Spleen (tissue), 11 donors: ENCODE results near the gene PROB1. TPM values are rescaled to one million over a fixed set of nuclear protein-coding genes. Genes with fewer than 3 reads are reported as not detected.
A peak's percentile ranks its signal among the peaks of the same experiment; 100 is the strongest.

Experiments
- DNase-seq: peaks from one replicate; pipeline ENCODE4 v3.0.0-alpha.2; 2020
- H3K27ac ChIP-seq, 8 donors: fragments of 200-600 bp; sonication (generic) in 7 of 8; 1 replicate in 4 of 8; 2 replicates in 4 of 8; pipeline versions ENCODE4 v1.5.0 to v1.8.0; 2016 to 2021; ENCODE audit warnings: inconsistent platforms in 4 of 8, mild to moderate bottlenecking in 4 of 8, moderate library complexity in 1 of 8
- H3K27me3 ChIP-seq, 7 donors: fragments of 200-600 bp; sonication (generic) in 6 of 7; replicated peaks in 1 of 7; 1 replicate in 4 of 7; 2 replicates in 3 of 7; pipeline versions ENCODE4 v1.5.0 to v1.8.0; 2016 to 2021; ENCODE audit warnings: inconsistent platforms in 3 of 7, mild to moderate bottlenecking in 1 of 7
- H3K36me3 ChIP-seq, 6 donors: fragments of 200-600 bp; sonication (generic) in 5 of 6; 1 replicate in 4 of 6; 2 replicates in 2 of 6; pipeline versions ENCODE4 v1.5.0 to v1.8.0; 2016 to 2021; ENCODE audit warnings: inconsistent platforms in 2 of 6
- H3K4me1 ChIP-seq, 6 donors: fragments of 200-600 bp; sonication (generic) in 5 of 6; 1 replicate in 3 of 6; 2 replicates in 3 of 6; pipeline versions ENCODE4 v1.5.0 to v1.8.0; 2016 to 2021; ENCODE audit warnings: inconsistent platforms in 3 of 6
- H3K4me3 ChIP-seq, 8 donors: fragments of 200-600 bp; sonication (generic) in 7 of 8; 1 replicate in 4 of 8; 2 replicates in 4 of 8; pipeline versions ENCODE4 v1.5.0 to v1.8.0; 2016 to 2021; ENCODE audit warnings: inconsistent platforms in 4 of 8, mild to moderate bottlenecking in 4 of 8, moderate library complexity in 2 of 8
- H3K9me3 ChIP-seq, 8 donors: fragments of 200-600 bp; sonication (generic) in 7 of 8; 1 replicate in 4 of 8; 2 replicates in 4 of 8; pipeline versions ENCODE4 v1.5.0 to v1.8.0; 2016 to 2021; ENCODE audit warnings: inconsistent platforms in 4 of 8
- CTCF ChIP-seq, 11 experiments: fragments of 200-600 bp in 7 of 11; fragments of 450-650 bp in 4 of 11; sonication (generic) in 4 of 11; IDR thresholded peaks in 8 of 11; conservative IDR thresholded peaks in 3 of 11; 1 replicate in 7 of 11; 2 replicates in 4 of 11; pipeline versions ENCODE4 v1.4.0 to v1.8.0; 2016 to 2021; ENCODE audit warnings: antibody characterized with exemption in 11 of 11, inconsistent platforms in 4 of 11, mild to moderate bottlenecking in 1 of 11
- POLR2A ChIP-seq, 3 donors: fragments of 450-650 bp; IDR thresholded peaks; one replicate each; pipeline ENCODE4 v1.5.1; 2017; ENCODE audit warnings: antibody characterized with exemption in 3 of 3, mild to moderate bottlenecking in 1 of 3
- POLR2AphosphoS5 ChIP-seq, 3 donors: sonication (generic); formaldehyde crosslinking; IDR thresholded peaks; one replicate each; pipeline ENCODE4 v1.5.1; 2017; ENCODE audit warnings: antibody characterized with exemption in 3 of 3
- WGBS, 5 donors: extraction: QIAGEN DNeasy Blood & Tissue Kit in 3 of 5; methylation state at CpG; one replicate each; pipeline versions ENCODE4 v1.1.5 to v1.1.7; 2013 to 2018; 5-methylcytosine and 5-hydroxymethylcytosine counted together
- intact Hi-C: fragments of 100-400 bp; cut with DNase I; formaldehyde crosslinking; loops from one replicate; pipeline ENCODE4 v1.15.0; 2023; ENCODE audit warnings: low total_unique reads
- polyA plus RNA-seq, 3 donors: library from polyadenylated mRNA; stranded (reverse); fragments of 200-250 nt; gene quantifications; one replicate each; pipeline ENCODE4 v1.2.1, GENCODE V29; 2013
- total RNA-seq, 7 donors: library from RNA; depleted of rRNA in 3 of 7; stranded (reverse); fragments of >200 nt in 3 of 7; fragmentation: NEBNext Ultra II Directional in 4 of 7; extraction: Animal tissue kit (Norgen Biotek cat#: 25700) in 4 of 7; gene quantifications; one replicate each; pipeline versions ENCODE4 v1.1.0 to v1.2.1, GENCODE V29; 2016 to 2021
- donor health status: healthy with polysubstance abuse.
- donor health status: DM: no; HTN: no; CAD: no; lungs with moderate emphysema.
- donor health status: DM: no; HTN: no; CAD: no.
- donor health status: Bipolar disorder and iron deficiency.
- donor health status: healthy.
- donor health status: DM: no; HTN: no; CAD: no.
- donor health status: DM: yes; HTN: yes; CAD: no.

Gene PROB1
- total and polyA plus RNA-seq, 10 donors: 0.33 to 3.2 (median 1.6) TPM

GRCh38 chr5:139392324-139392677 lies 2.6 kb downstream of the PROB1 start:
- intact Hi-C loops: no loop called here
- no peaks in the 10 kb centered on the region for H3K36me3 ChIP-seq
- peak overlapping the region; percentile 47 to 91 (median 78) for H3K27ac ChIP-seq
- TF ChIP-seq POLR2A (IDR thresholded peaks at IDR 0.05): no peak
- TF ChIP-seq CTCF (IDR thresholded peaks at IDR 0.05 in 8 of 11, conservative IDR thresholded peaks at IDR 0.05 in 3 of 11): no peak
- TF ChIP-seq POLR2AphosphoS5 (IDR thresholded peaks at IDR 0.05): no peak
- peak overlapping the region; percentile 52 to 77 (median 67) for H3K4me3 ChIP-seq
- 0 to 11% (median 5%) methylated on average over 4 to 36 of the region's 36 CpGs for WGBS, 5 donors
- peaks cover 28 to 95% (median 78%) of the 10 kb centered on the region in 6 donors for H3K4me1 ChIP-seq
- DNase-seq: no peak
- H3K9me3 ChIP-seq: no peaks in the 10 kb centered on the region
- peaks cover 0 to 36% (median 15%) of the 10 kb centered on the region in 7 donors for H3K27me3 ChIP-seq

GRCh38 chr5:139391570-139392323 lies 3.2 kb downstream of the PROB1 start:
- no peaks in the 10 kb centered on the region for H3K36me3 ChIP-seq
- WGBS, 5 donors: 28 to 67% (median 39%) methylated on average over 21 to 33 of the region's 33 CpGs
- peak overlapping the region; percentile 47 to 91 (median 78) for H3K27ac ChIP-seq
- DNase-seq: no peak
- peak overlapping the region in 7 of 8 donors; percentile 52 to 77 (median 70) for H3K4me3 ChIP-seq
- peaks cover 0 to 36% (median 15%) of the 10 kb centered on the region in 7 donors for H3K27me3 ChIP-seq
- no peak for TF ChIP-seq POLR2AphosphoS5 (IDR thresholded peaks at IDR 0.05)
- no peak for TF ChIP-seq CTCF (IDR thresholded peaks at IDR 0.05 in 8 of 11, conservative IDR thresholded peaks at IDR 0.05 in 3 of 11)
- TF ChIP-seq POLR2A (IDR thresholded peaks at IDR 0.05): no peak
- intact Hi-C loops: no loop called here
- H3K9me3 ChIP-seq: no peaks in the 10 kb centered on the region
- peaks cover 28 to 95% (median 82%) of the 10 kb centered on the region in 6 donors for H3K4me1 ChIP-seq

GRCh38 chr5:139390639-139391569 lies 4.0 kb downstream of the PROB1 start:
- Histone ChIP-seq H3K4me1 (peaks cover 28 to 100% (median 87%) of the 10 kb centered on the region in 6 donors), H3K36me3 (no peaks in the 10 kb centered on the region), H3K27ac (peak overlapping the region; percentile 30 to 91 (median 78)), H3K4me3 (peak overlapping the region in 1 of 8 donors; percentile 77), H3K9me3 (no peaks in the 10 kb centered on the region), H3K27me3 (peaks cover 0 to 36% (median 15%) of the 10 kb centered on the region in 7 donors)
- intact Hi-C loops: no loop called here
- WGBS, 5 donors: 72 to 78% (median 75%) methylated on average over 10 of the region's 10 CpGs
- DNase-seq: no peak
- TF ChIP-seq CTCF (IDR thresholded peaks at IDR 0.05 in 8 of 11, conservative IDR thresholded peaks at IDR 0.05 in 3 of 11) (no peak), POLR2AphosphoS5 (IDR thresholded peaks at IDR 0.05) (no peak), POLR2A (IDR thresholded peaks at IDR 0.05) (no peak)
